Measurements from ENCODE around the gene LRP8.
"Not testable (repeated sequence)": the region's sequence is repeated elsewhere in the genome, so short reads cannot be mapped to it uniquely, and the experiment has no call there.

The LRP8 gene

GRCh38 chr1:53206083-53206685 is 121.7 kb downstream of the LRP8 start:
- H3K4me1 Mint-ChIP-seq; H3K27ac Mint-ChIP-seq (ENCODE audit: low read depth); ATAC-seq (replicated peaks; ENCODE audit: extremely low read depth, poor library complexity, severe bottlenecking); H3K4me3 Mint-ChIP-seq; H3K9me3 Mint-ChIP-seq; DNase-seq (ENCODE audit: low spot score in 2 of 2); H3K27me3 Mint-ChIP-seq: not testable (repeated sequence)
- H3K36me3 Mint-ChIP-seq (ENCODE audit: insufficient read depth), result peaks cover 59% of the 10 kb centered on the region

DNA sequence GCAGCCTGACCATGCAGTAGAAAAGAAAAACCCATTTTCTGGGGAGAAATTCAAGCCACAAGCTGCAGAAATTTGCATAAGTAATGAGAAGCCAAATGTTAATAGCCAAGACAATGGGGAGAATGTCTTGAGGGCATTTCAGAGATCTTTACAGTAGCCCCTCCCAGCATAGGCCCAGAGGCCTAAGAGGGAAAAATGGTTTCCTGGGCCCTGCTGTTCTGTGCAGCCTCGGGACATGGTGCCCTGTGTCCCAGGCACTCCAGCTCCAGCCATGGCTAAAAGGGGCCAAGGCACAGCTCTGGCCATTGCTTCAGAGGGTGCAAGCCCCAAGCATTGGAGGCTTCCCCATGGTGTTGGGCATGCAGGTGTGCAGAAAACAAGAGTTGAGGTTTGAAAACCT is 122.4 kb downstream of the LRP8 start:
- not testable (repeated sequence) for H3K4me3 Mint-ChIP-seq; H3K9me3 Mint-ChIP-seq; H3K27ac Mint-ChIP-seq (ENCODE audit: low read depth); H3K4me1 Mint-ChIP-seq; H3K27me3 Mint-ChIP-seq; ATAC-seq (replicated peaks; ENCODE audit: extremely low read depth, poor library complexity, severe bottlenecking); DNase-seq (ENCODE audit: low spot score in 2 of 2)
- H3K36me3 Mint-ChIP-seq (ENCODE audit: insufficient read depth), result peaks cover 54% of the 10 kb centered on the region

GRCh38 chr1:53203466-53203865 is 124.4 kb downstream of the LRP8 start:
- no peak overlapping the region for H3K4me3 Mint-ChIP-seq
- ATAC-seq (replicated peaks; ENCODE audit: extremely low read depth, poor library complexity, severe bottlenecking) (no peak), DNase-seq (ENCODE audit: low spot score in 2 of 2) (no peak)
- H3K4me1 Mint-ChIP-seq, result peaks cover 8% of the 10 kb centered on the region
- H3K27ac Mint-ChIP-seq (ENCODE audit: low read depth), result peak overlapping the region; percentile 81
- peaks cover 6% of the 10 kb centered on the region for H3K9me3 Mint-ChIP-seq
- peaks cover 35% of the 10 kb centered on the region for H3K36me3 Mint-ChIP-seq (ENCODE audit: insufficient read depth)
- no peaks in the 10 kb centered on the region for H3K27me3 Mint-ChIP-seq

DNA sequence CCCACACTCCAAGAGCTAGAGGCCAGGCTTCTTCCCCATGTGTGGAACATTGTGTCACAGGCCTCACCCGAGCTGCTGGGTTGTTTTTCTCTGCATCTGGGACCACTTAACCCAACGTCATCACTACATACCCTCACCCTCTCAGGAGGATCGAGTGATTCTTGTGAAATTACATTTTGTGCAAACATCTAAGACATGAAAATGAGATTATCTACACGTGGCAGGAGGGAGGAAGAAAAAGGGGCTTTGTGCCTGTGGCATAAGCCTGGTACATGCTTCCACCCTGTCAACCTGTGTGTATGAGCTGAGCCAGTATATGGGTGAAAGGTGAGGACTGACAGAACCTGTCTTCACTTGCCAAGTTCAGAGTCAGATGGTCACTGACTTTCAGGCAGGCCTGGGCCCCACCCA is 129.6 kb downstream of the LRP8 start:
- H3K4me3 Mint-ChIP-seq, result peak overlapping the region; percentile 85
- DNase-seq (ENCODE audit: low spot score in 2 of 2) (no peak), ATAC-seq (replicated peaks; ENCODE audit: extremely low read depth, poor library complexity, severe bottlenecking) (no peak)
- H3K9me3 Mint-ChIP-seq, result no peaks in the 10 kb centered on the region
- H3K36me3 Mint-ChIP-seq (ENCODE audit: insufficient read depth), result peaks cover 25% of the 10 kb centered on the region
- H3K4me1 Mint-ChIP-seq, result peaks cover 25% of the 10 kb centered on the region
- H3K27ac Mint-ChIP-seq (ENCODE audit: low read depth), result peak overlapping the region; percentile 98
- H3K27me3 Mint-ChIP-seq, result no peaks in the 10 kb centered on the region

DNA sequence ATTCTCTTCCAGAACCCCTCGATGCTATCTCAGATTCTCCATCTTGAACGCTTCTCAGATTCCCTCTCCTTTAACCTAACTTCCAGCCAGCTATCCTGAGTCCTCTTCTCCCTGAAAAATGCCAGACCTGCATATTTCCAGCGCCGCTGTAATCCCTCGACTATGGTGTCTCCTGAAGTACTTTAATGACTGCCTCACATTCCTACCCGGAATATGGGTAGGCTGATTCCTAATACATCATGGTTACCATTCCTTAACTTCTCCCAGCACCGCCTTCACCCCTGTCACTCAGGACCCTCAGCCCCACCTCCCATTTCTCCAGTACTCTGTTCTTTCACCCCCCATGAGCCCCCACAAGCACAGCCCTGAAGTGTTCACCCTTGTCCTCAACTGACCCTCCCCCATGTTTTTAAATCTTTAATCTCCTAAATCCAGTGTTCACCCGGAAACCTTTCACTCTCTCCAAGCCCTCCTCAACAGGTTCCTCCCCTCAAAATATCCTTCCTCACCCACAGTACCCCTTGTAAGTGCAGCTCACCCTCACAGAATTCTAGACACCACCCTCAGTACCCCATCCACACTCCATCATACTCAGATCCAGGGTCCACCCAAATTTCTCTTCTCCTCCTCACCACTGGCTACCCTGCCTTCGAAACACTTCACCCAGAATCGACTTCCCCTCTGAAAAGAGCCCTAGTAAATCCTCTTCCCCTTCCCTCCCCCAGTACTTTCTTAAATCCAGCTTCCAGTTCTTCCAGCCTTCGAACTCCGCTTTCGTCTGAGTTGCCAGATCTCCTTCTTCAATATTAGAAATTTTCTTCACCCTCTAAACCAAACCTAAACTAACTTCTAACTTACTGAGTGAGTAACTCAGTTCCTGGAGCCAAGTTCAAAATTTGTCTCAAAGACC is 130.3 kb downstream of the LRP8 start:
- Mint-ChIP-seq H3K4me1 (peaks cover 25% of the 10 kb centered on the region), H3K4me3 (peak overlapping the region; percentile 85), H3K9me3 (no peaks in the 10 kb centered on the region), H3K36me3 (ENCODE audit: insufficient read depth) (peaks cover 19% of the 10 kb centered on the region), H3K27me3 (no peaks in the 10 kb centered on the region), H3K27ac (ENCODE audit: low read depth) (peak overlapping the region; percentile 98)
- ATAC-seq (replicated peaks; ENCODE audit: extremely low read depth, poor library complexity, severe bottlenecking) (no peak), DNase-seq (ENCODE audit: low spot score in 2 of 2) (no peak)

DNA sequence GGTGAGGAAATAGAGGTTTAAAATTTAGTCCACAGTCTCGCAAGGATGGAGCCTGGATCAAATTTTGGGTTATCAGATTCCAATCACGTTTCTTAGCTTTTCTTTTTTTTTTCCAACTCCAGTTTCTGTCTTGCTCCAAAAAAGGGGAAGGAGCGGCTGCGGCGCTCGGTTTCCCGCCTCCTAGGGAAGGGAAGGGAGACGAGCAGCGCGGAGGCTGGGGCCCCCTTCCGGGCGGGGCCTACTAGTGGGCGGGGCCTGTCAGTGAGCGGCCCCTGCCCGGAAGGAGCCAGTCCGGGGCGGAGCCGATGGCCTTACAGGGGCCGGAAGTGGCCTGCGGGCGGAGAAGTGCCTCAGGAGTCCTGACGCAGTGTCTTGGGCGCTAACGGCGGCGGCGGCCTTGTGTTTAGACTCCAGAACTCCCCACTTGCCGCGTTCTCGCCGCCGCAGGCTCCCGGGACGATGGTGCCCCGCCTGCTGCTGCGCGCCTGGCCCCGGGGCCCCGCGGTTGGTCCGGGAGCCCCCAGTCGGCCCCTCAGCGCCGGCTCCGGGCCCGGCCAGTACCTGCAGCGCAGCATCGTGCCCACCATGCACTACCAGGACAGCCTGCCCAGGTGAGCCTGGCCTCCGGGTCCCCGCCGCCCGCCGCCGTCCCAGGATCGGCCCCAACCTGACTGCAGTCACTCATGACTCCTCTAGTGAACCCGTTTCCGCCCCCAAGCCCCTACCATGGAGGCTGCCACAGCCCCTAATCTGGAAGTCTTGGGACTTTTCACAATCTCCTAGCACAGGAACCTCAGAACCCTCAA is 131.2 kb downstream of the LRP8 start, which contains the start of gene CPT2:
CPT2 (plus strand) TSS at position 340 of the 806 bp plus-strand sequence; CDS start at position 460, 120 bp downstream.
- ATAC-seq (replicated peaks; ENCODE audit: extremely low read depth, poor library complexity, severe bottlenecking) (peak; percentile 98), DNase-seq (ENCODE audit: low spot score in 2 of 2) (peak; percentile 84)
- H3K4me1 Mint-ChIP-seq, result peaks cover 25% of the 10 kb centered on the region
- H3K4me3 Mint-ChIP-seq, result peak within 1 kb of the TSS; percentile 85
- no peaks in the 10 kb centered on the region for H3K27me3 Mint-ChIP-seq
- peaks cover 13% of the 10 kb centered on the region for H3K36me3 Mint-ChIP-seq (ENCODE audit: insufficient read depth)
- peak within 1 kb of the TSS; percentile 98 for H3K27ac Mint-ChIP-seq (ENCODE audit: low read depth)
- no peaks in the 10 kb centered on the region for H3K9me3 Mint-ChIP-seq

DNA sequence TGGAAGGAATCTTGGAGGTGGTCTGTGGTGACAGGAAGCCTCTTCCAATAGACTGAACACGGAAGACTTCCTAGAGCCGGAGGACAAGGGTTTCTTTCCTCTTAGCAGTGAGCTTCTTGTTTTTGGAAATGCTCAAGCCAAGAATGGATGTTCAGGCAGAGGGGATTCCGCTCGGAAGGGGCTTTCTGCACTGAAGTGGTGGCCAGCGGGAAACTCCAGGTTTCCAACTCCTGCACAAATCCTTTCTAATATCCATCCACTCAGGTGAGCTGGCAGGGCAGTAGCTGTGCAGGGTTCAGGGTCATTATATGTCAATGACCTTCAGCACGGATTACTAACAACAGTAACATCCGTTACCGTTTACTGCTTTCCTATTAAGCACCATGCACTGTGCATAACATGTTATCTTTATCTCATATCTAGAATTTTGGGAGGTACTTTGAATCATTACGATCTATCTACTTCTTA is 131.8 kb downstream of the LRP8 start:
- Mint-ChIP-seq H3K27ac (ENCODE audit: low read depth) (peak overlapping the region; percentile 98), H3K27me3 (no peaks in the 10 kb centered on the region), H3K36me3 (ENCODE audit: insufficient read depth) (peaks cover 13% of the 10 kb centered on the region), H3K4me3 (peak overlapping the region; percentile 85), H3K9me3 (no peaks in the 10 kb centered on the region), H3K4me1 (peaks cover 25% of the 10 kb centered on the region)
- ATAC-seq (replicated peaks; ENCODE audit: extremely low read depth, poor library complexity, severe bottlenecking), result peak; percentile 40
- DNase-seq (ENCODE audit: low spot score in 2 of 2), result no peak

DNA sequence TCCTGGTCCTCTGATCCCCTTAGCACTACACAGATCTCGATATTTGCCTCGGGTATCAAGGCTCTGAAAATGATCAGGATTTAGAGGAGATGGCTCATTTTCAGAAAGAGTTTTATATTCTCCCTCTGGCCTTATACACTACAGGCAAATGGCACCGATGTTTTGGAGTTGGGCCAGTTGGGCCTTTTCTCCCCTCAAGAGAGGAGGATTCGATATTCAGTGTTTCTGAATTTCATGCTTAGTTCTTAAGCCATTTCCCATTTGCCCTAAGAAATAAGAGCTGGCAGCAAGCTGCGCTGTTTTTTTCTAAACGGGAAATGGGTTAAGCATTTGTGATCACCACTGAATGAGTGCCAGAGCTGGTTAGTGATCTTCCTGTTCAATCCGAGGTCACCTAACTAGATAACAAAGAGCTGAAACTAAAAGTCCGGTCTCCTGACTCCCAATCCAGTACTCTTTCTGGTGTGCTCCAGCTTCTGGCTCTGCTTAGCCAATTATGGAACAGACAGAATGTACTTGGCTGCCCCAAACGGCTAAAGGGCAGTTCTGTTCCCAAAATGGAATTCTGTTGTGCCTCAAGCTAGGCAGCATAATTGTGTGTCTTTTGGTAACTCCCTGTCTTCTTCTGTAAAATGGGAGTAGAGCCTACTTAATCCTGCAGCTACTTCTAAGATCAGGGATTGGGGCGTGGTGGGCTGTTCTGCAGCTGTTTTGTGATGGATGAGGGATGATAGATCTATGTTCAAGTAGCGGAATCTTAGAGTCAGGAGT is 132.4 kb downstream of the LRP8 start:
- H3K4me1 Mint-ChIP-seq, result peaks cover 25% of the 10 kb centered on the region
- DNase-seq (ENCODE audit: low spot score in 2 of 2) (no peak), ATAC-seq (replicated peaks; ENCODE audit: extremely low read depth, poor library complexity, severe bottlenecking) (no peak)
- peak overlapping the region; percentile 85 for H3K4me3 Mint-ChIP-seq
- no peaks in the 10 kb centered on the region for H3K27me3 Mint-ChIP-seq
- H3K9me3 Mint-ChIP-seq, result no peaks in the 10 kb centered on the region
- no peak overlapping the region for H3K27ac Mint-ChIP-seq (ENCODE audit: low read depth)
- peaks cover 13% of the 10 kb centered on the region for H3K36me3 Mint-ChIP-seq (ENCODE audit: insufficient read depth)

All from central memory CD8-positive, alpha-beta T cell (primary cell).